Peyer's patch (tissue), 4 donors: ENCODE data around the gene DCANP1. TPM values are rescaled to one million over a fixed set of nuclear protein-coding genes. Genes with fewer than 3 reads are reported as not detected.
A peak's percentile ranks its signal among the peaks of the same experiment; 100 is the strongest.

ENCODE experiments used
- DNase-seq, 3 donors: peaks; one replicate each; pipeline ENCODE4 v3.0.0-alpha.2; 2017 to 2019
- H3K27ac ChIP-seq, 4 donors: fragments of 200-600 bp; sonication (generic); one replicate each; pipeline ENCODE4 v1.5.1; 2016 to 2019
- H3K27me3 ChIP-seq, 2 donors: fragments of 200-600 bp; sonication (generic); one replicate each; pipeline ENCODE4 v1.5.1; 2019
- H3K36me3 ChIP-seq, 3 donors: fragments of 200-600 bp; sonication (generic); one replicate each; pipeline ENCODE4 v1.5.1; 2016 to 2019
- H3K4me1 ChIP-seq, 4 donors: fragments of 200-600 bp; sonication (generic); one replicate each; pipeline ENCODE4 v1.5.1; 2016 to 2019
- H3K4me3 ChIP-seq, 4 donors: fragments of 200-600 bp; sonication (generic); 1 replicate in 3 of 4; 2 replicates in 1 of 4; pipeline ENCODE4 v1.5.1; 2016 to 2019; ENCODE audit warnings: mild to moderate bottlenecking in 1 of 4
- H3K9me3 ChIP-seq, 4 donors: fragments of 200-600 bp; sonication (generic); one replicate each; pipeline ENCODE4 v1.5.1; 2016 to 2019; ENCODE audit warnings: mild to moderate bottlenecking in 1 of 4
- CTCF ChIP-seq, 6 experiments: fragments of 450-650 bp in 4 of 6; fragments of 200-600 bp in 2 of 6; sonication (generic) in 1 of 6; IDR thresholded peaks; one replicate each; pipeline ENCODE4 v1.5.1; 2017 to 2019; ENCODE audit warnings: antibody characterized with exemption in 6 of 6, mild to moderate bottlenecking in 3 of 6, moderate library complexity in 1 of 6
- POLR2A ChIP-seq, 2 donors: fragments of 450-650 bp; IDR thresholded peaks; one replicate each; pipeline ENCODE4 v1.5.1; 2017; ENCODE audit warnings: antibody characterized with exemption in 2 of 2, mild to moderate bottlenecking in 2 of 2, moderate library complexity in 2 of 2
- total RNA-seq, 4 donors: library from RNA; depleted of rRNA; stranded (reverse); fragments of >200 nt; gene quantifications; one replicate each; pipeline ENCODE4 v1.1.0, GENCODE V29; 2016

Gene DCANP1
- total RNA-seq, 4 donors from 2014 or later, result 0.27 to 1.7 TPM; not detected in 2

- Histone ChIP-seq H3K4me1 (no peaks in the 10 kb centered on the region), H3K27me3 (no peaks in the 10 kb centered on the region), H3K36me3 (no peaks in the 10 kb centered on the region), H3K4me3 (no peak overlapping the region), H3K9me3 (no peaks in the 10 kb centered on the region), H3K27ac (no peak overlapping the region)
- DNase-seq, result peak in 1 of 3 donors; percentile 24
- TF ChIP-seq CTCF (IDR thresholded peaks at IDR 0.05) (no peak), POLR2A (IDR thresholded peaks at IDR 0.05) (no peak)
Measured at GRCh38 chr5:135448791-135449507, 1.8 kb upstream of the DCANP1 start.

- Histone ChIP-seq H3K4me3 (no peak overlapping the region), H3K9me3 (no peaks in the 10 kb centered on the region), H3K27me3 (no peaks in the 10 kb centered on the region), H3K4me1 (no peaks in the 10 kb centered on the region), H3K36me3 (no peaks in the 10 kb centered on the region), H3K27ac (no peak overlapping the region)
- DNase-seq, result peak in 1 of 3 donors; percentile 28
- TF ChIP-seq CTCF (IDR thresholded peaks at IDR 0.05) (no peak), POLR2A (IDR thresholded peaks at IDR 0.05) (no peak)
Measured at GRCh38 chr5:135448071-135448739, 1.1 kb upstream of the DCANP1 start.

- Histone ChIP-seq H3K27ac (no peak overlapping the region), H3K9me3 (no peaks in the 10 kb centered on the region), H3K27me3 (no peaks in the 10 kb centered on the region), H3K4me1 (peaks cover 0 to 3% (median 0%) of the 10 kb centered on the region in 4 donors), H3K4me3 (no peak overlapping the region), H3K36me3 (no peaks in the 10 kb centered on the region)
- TF ChIP-seq POLR2A (IDR thresholded peaks at IDR 0.05) (no peak), CTCF (IDR thresholded peaks at IDR 0.05) (no peak)
- peak in 1 of 3 donors; percentile 27 for DNase-seq
Measured at GRCh38 chr5:135446615-135447014, 533 bp downstream of the DCANP1 start.

- DNase-seq, result peak in 1 of 3 donors; percentile 27
- no peaks in the 10 kb centered on the region for H3K27me3 ChIP-seq
- peaks cover 0 to 5% (median 0%) of the 10 kb centered on the region in 4 donors for H3K4me1 ChIP-seq
- H3K4me3 ChIP-seq, result no peak overlapping the region
- no peaks in the 10 kb centered on the region for H3K36me3 ChIP-seq
- no peaks in the 10 kb centered on the region for H3K9me3 ChIP-seq
- no peak for TF ChIP-seq CTCF (IDR thresholded peaks at IDR 0.05)
- TF ChIP-seq POLR2A (IDR thresholded peaks at IDR 0.05), result no peak
- H3K27ac ChIP-seq, result no peak overlapping the region
Measured at GRCh38 chr5:135446206-135446605, 942 bp downstream of the DCANP1 start.

GRCh38 chr5:135445306-135445985 is 1.7 kb downstream of the DCANP1 start:
- Histone ChIP-seq H3K27me3 (no peaks in the 10 kb centered on the region), H3K4me1 (peaks cover 0 to 5% (median 0%) of the 10 kb centered on the region in 4 donors), H3K9me3 (no peaks in the 10 kb centered on the region), H3K27ac (no peak overlapping the region), H3K36me3 (no peaks in the 10 kb centered on the region), H3K4me3 (no peak overlapping the region)
- peak in 1 of 3 donors; percentile 42 for DNase-seq
- TF ChIP-seq CTCF (IDR thresholded peaks at IDR 0.05) (no peak), POLR2A (IDR thresholded peaks at IDR 0.05) (no peak)
